HL-60 (cell line): ENCODE data around the gene ZNF70.

Experiments used
- DNase-seq, 2 experiments: peaks; one replicate each; pipeline ENCODE4 v3.0.0-alpha.2; 2010 to 2020; ENCODE audit warnings: low read depth in 1 of 2, low spot score in 1 of 2
- H3K27ac ChIP-seq: fragments of 250-450 bp; sonication (Bioruptor Pico); replicated peaks from 2 replicates; pipeline ENCODE4 v1.5.1; 2020; ENCODE audit warnings: mild to moderate bottlenecking, moderate library complexity
- H3K27me3 ChIP-seq: fragments of 250-450 bp; sonication (Bioruptor Pico); 2 replicates; pipeline ENCODE4 v1.5.1; 2021; ENCODE audit warnings: mild to moderate bottlenecking, moderate library complexity; ENCODE audit not compliant: insufficient read depth, poor library complexity, severe bottlenecking
- H3K4me3 ChIP-seq: replicated peaks from 2 replicates; pipeline ENCODE4 v1.5.1; 2011; ENCODE audit warnings: mild to moderate bottlenecking, control low read depth, low read length; ENCODE audit not compliant: insufficient read depth
- CTCF ChIP-seq: IDR thresholded peaks from one replicate; pipeline ENCODE4 v1.5.1; 2011; ENCODE audit warnings: low read length, control low read depth, inconsistent platforms; ENCODE audit not compliant: insufficient read depth
- GABPA ChIP-seq: IDR thresholded peaks from 2 replicates; pipeline ENCODE4 v1.6.1; 2012; ENCODE audit warnings: low read depth
- POLR2AphosphoS5 ChIP-seq: IDR thresholded peaks from 2 replicates; pipeline ENCODE4 v1.6.1; 2012; ENCODE audit warnings: low read depth
- REST ChIP-seq: IDR thresholded peaks from 2 replicates; pipeline ENCODE4 v1.6.1; 2012; ENCODE audit warnings: low read depth; ENCODE audit not compliant: insufficient replicate concordance
- SPI1 ChIP-seq: IDR thresholded peaks from 2 replicates; pipeline ENCODE4 v1.6.1; 2012; ENCODE audit warnings: low read depth, mild to moderate bottlenecking, borderline replicate concordance

ZNF70 gene

GRCh38 chr22:23695571-23696325, 55.2 kb downstream of the ZNF70 start:
- no peak overlapping the region for H3K4me3 ChIP-seq
- peak overlapping the region; percentile 94 for H3K27ac ChIP-seq
- DNase-seq = peak in 1 of 2 experiments; percentile 36
- no peaks in the 10 kb centered on the region for H3K27me3 ChIP-seq
- TF ChIP-seq POLR2AphosphoS5 (no peak), REST (no peak), GABPA (no peak), CTCF (no peak), SPI1 (peak; percentile 46; the same call in 1 of the 2 replicates)

GRCh38 chr22:23695141-23695540, 55.8 kb downstream of the ZNF70 start:
- Histone ChIP-seq H3K27ac (peak overlapping the region; percentile 94), H3K27me3 (no peaks in the 10 kb centered on the region), H3K4me3 (no peak overlapping the region)
- TF ChIP-seq REST = no peak
- TF ChIP-seq POLR2AphosphoS5 = no peak
- DNase-seq = no peak

- no peak for TF ChIP-seq CTCF
- no peak for TF ChIP-seq POLR2AphosphoS5
- no peak for TF ChIP-seq SPI1
- TF ChIP-seq GABPA = no peak
- no peak for TF ChIP-seq REST
Measured at GRCh38 chr22:23693979-23694680, 56.8 kb downstream of the ZNF70 start.

More at GRCh38 chr22:23693979-23694680, 56.8 kb downstream of the ZNF70 start:
- DNase-seq = no peak
- no peak overlapping the region for H3K4me3 ChIP-seq
- H3K27me3 ChIP-seq = no peaks in the 10 kb centered on the region
- H3K27ac ChIP-seq = peak overlapping the region; percentile 94
